IPS-20b (cell line): Measurements from ENCODE around the gene DENND6B.
"Not testable (repeated sequence)": the region's sequence is repeated elsewhere in the genome, so short reads cannot be mapped to it uniquely, and the experiment has no call there.

Experiments used
- H3K27ac ChIP-seq: one replicate; pipeline ENCODE4 v1.5.1; 2013; ENCODE audit warnings: low read length
- H3K27me3 ChIP-seq: 2 replicates; pipeline ENCODE4 v1.6.1; 2013; ENCODE audit warnings: mild to moderate bottlenecking, low read length, inconsistent platforms; ENCODE audit not compliant: insufficient read depth
- H3K36me3 ChIP-seq: 2 replicates; pipeline ENCODE4 v1.6.1; 2013; ENCODE audit warnings: low read depth, mild to moderate bottlenecking, inconsistent platforms, low read length, moderate library complexity; ENCODE audit not compliant: insufficient read depth
- H3K4me1 ChIP-seq: 2 replicates; pipeline ENCODE4 v1.6.1; 2013; ENCODE audit warnings: mild to moderate bottlenecking, control low read depth, inconsistent platforms, low read length, moderate library complexity; ENCODE audit not compliant: insufficient read depth
- H3K4me3 ChIP-seq: 2 replicates; pipeline ENCODE4 v1.5.1; 2013; ENCODE audit warnings: mild to moderate bottlenecking, low read length, inconsistent platforms
- H3K9ac ChIP-seq: 2 replicates; pipeline ENCODE4 v1.6.1; 2013; ENCODE audit warnings: low read depth, mild to moderate bottlenecking, inconsistent platforms, low read length, moderate library complexity
- H3K9me3 ChIP-seq: 2 replicates; pipeline ENCODE4 v1.6.1; 2013; ENCODE audit warnings: mild to moderate bottlenecking, low read depth, low read length, inconsistent platforms; ENCODE audit not compliant: insufficient read depth

DENND6B gene

GRCh38 chr22:50338042-50338573 is 11.3 kb upstream of the DENND6B start:
- no peak overlapping the region for H3K4me3 ChIP-seq
- no peaks in the 10 kb centered on the region for H3K36me3 ChIP-seq
- H3K4me1 ChIP-seq = no peaks in the 10 kb centered on the region
- no peak overlapping the region for H3K27ac ChIP-seq
- 0 out of 2 replicates have a peak, but pooled peaks cover 4% of the 10 kb centered on the region for H3K27me3 ChIP-seq
- H3K9me3 ChIP-seq = no peaks in the 10 kb centered on the region; the same call in 1 of the 2 replicates
- no peak overlapping the region for H3K9ac ChIP-seq

GRCh38 chr22:50337262-50338041 is 10.6 kb upstream of the DENND6B start:
- H3K27me3 ChIP-seq = 0 out of 2 replicates have a peak, but pooled peaks cover 4% of the 10 kb centered on the region
- no peak overlapping the region for H3K4me3 ChIP-seq
- no peak overlapping the region for H3K27ac ChIP-seq
- no peaks in the 10 kb centered on the region; the same call in 1 of the 2 replicates for H3K9me3 ChIP-seq
- H3K4me1 ChIP-seq = no peaks in the 10 kb centered on the region
- no peaks in the 10 kb centered on the region for H3K36me3 ChIP-seq
- no peak overlapping the region for H3K9ac ChIP-seq

GRCh38 chr22:50334433-50334832 is 7.6 kb upstream of the DENND6B start:
- not testable (repeated sequence) for H3K4me1 ChIP-seq, H3K36me3 ChIP-seq, H3K4me3 ChIP-seq, H3K27ac ChIP-seq, H3K9me3 ChIP-seq, H3K9ac ChIP-seq, H3K27me3 ChIP-seq

GRCh38 chr22:50329236-50329635 is 2.4 kb upstream of the DENND6B start:
- peaks cover 29% of the 10 kb centered on the region for H3K27me3 ChIP-seq
- no peak overlapping the region for H3K9ac ChIP-seq
- H3K4me1 ChIP-seq = no peaks in the 10 kb centered on the region
- no peak overlapping the region for H3K4me3 ChIP-seq
- H3K27ac ChIP-seq = no peak overlapping the region
- H3K36me3 ChIP-seq = no peaks in the 10 kb centered on the region
- no peaks in the 10 kb centered on the region for H3K9me3 ChIP-seq

- Histone ChIP-seq H3K9ac (peak overlapping the region; percentile 72; the same call in 1 of the 2 replicates), H3K27me3 (peaks cover 29% of the 10 kb centered on the region), H3K9me3 (no peaks in the 10 kb centered on the region), H3K27ac (no peak overlapping the region), H3K36me3 (no peaks in the 10 kb centered on the region), H3K4me1 (no peaks in the 10 kb centered on the region), H3K4me3 (peak overlapping the region; percentile 70)
Observed at GRCh38 chr22:50327711-50328019, 853 bp upstream of the DENND6B start.

GRCh38 chr22:50326225-50326955 is 422 bp downstream of the DENND6B start:
- Histone ChIP-seq H3K9me3 (no peaks in the 10 kb centered on the region), H3K27me3 (peaks cover 29% of the 10 kb centered on the region), H3K4me1 (no peaks in the 10 kb centered on the region), H3K4me3 (peak overlapping the region; percentile 66), H3K9ac (peak overlapping the region; percentile 29; the same call in 1 of the 2 replicates), H3K36me3 (no peaks in the 10 kb centered on the region), H3K27ac (no peak overlapping the region)

- peak overlapping the region; percentile 29; the same call in 1 of the 2 replicates for H3K9ac ChIP-seq
- H3K4me3 ChIP-seq = peak overlapping the region; percentile 66; the same call in 1 of the 2 replicates
- H3K36me3 ChIP-seq = no peaks in the 10 kb centered on the region
- H3K4me1 ChIP-seq = no peaks in the 10 kb centered on the region
- H3K27me3 ChIP-seq = peaks cover 29% of the 10 kb centered on the region
- no peaks in the 10 kb centered on the region for H3K9me3 ChIP-seq
- H3K27ac ChIP-seq = no peak overlapping the region
Observed at GRCh38 chr22:50325444-50326224, 1.2 kb downstream of the DENND6B start.

GRCh38 chr22:50323900-50324299 is 2.9 kb downstream of the DENND6B start:
- no peak overlapping the region for H3K9ac ChIP-seq
- peaks cover 29% of the 10 kb centered on the region for H3K27me3 ChIP-seq
- no peaks in the 10 kb centered on the region for H3K9me3 ChIP-seq
- no peak overlapping the region for H3K27ac ChIP-seq
- H3K4me1 ChIP-seq = no peaks in the 10 kb centered on the region
- H3K4me3 ChIP-seq = no peak overlapping the region
- no peaks in the 10 kb centered on the region for H3K36me3 ChIP-seq

- not testable (repeated sequence) for H3K27ac ChIP-seq, H3K36me3 ChIP-seq, H3K4me3 ChIP-seq, H3K4me1 ChIP-seq, H3K9ac ChIP-seq, H3K9me3 ChIP-seq
- H3K27me3 ChIP-seq = peaks cover 22% of the 10 kb centered on the region
Observed at GRCh38 chr22:50322382-50323104, 4.3 kb downstream of the DENND6B start.

- Histone ChIP-seq H3K36me3 (no peaks in the 10 kb centered on the region), H3K27ac (no peak overlapping the region), H3K9me3 (no peaks in the 10 kb centered on the region), H3K4me3 (no peak overlapping the region), H3K9ac (no peak overlapping the region), H3K4me1 (no peaks in the 10 kb centered on the region), H3K27me3 (peaks cover 12% of the 10 kb centered on the region)
Observed at GRCh38 chr22:50320671-50321325, 6.0 kb downstream of the DENND6B start.
